Stimulated activated CD8-positive, alpha-beta memory T cell treated with anti-CD3 and anti-CD28 coated beads, Interleukin-2, amount 100 ng/mL, for 48 hours (primary cell): ENCODE measurements around the gene PPP2R3A.
"Not testable (repeated sequence)": the region's sequence is repeated elsewhere in the genome, so short reads cannot be mapped to it uniquely, and the experiment has no call there.

Experiments used
- DNase-seq, 2 donors: peaks; one replicate each; pipeline ENCODE4 v3.0.0-alpha.2; 2020; ENCODE audit warnings: low read depth in 2 of 2

PPP2R3A gene

DNA sequence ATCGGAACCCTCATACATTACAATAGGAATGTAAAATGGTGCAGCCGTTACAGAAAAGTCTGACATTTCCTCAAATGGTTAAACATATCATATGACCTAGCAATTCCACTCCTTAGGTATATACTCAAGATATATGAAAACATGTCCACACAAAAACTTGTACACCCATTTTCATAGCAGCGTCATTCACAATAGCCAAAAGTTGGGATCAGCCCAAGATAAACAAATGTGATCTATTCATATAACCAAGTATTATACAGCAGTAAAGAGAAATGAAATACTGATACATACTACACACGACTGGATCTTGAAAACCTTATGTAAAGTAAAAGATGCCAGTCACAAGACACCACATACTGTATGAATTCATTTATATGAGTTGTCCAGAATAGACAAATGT lies 128.2 kb downstream of the PPP2R3A start:
- DNase-seq: no peak

- DNase-seq: no peak
Measured at GRCh38 chr3:136105044-136105443, 139.5 kb downstream of the PPP2R3A start.

- no peak for DNase-seq
Measured at GRCh38 chr3:136106101-136106500, 140.6 kb downstream of the PPP2R3A start.

DNA sequence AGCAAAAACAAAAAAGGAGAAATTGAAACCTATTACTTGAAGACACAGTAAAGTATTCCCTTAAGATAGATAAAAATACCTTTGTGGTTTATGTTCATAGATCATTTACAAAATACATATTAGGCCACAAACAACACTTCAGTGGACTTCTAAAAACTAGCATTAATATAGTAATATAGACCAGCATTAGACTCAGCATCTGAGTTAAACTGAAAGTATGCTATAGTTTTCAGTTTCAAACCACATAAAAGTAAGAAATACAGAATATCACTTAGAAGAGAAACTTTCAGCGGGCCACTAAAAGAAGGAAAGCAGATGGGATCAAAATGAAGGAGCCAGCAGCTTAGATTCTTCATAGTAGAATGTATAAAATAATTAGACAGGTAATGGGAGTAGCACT lies 144.0 kb downstream of the PPP2R3A start:
- no peak for DNase-seq

GRCh38 chr3:136110481-136110880 lies 145.0 kb downstream of the PPP2R3A start:
- DNase-seq: no peak

- DNase-seq: no peak
Measured at GRCh38 chr3:136114421-136114820, 148.9 kb downstream of the PPP2R3A start.

DNA sequence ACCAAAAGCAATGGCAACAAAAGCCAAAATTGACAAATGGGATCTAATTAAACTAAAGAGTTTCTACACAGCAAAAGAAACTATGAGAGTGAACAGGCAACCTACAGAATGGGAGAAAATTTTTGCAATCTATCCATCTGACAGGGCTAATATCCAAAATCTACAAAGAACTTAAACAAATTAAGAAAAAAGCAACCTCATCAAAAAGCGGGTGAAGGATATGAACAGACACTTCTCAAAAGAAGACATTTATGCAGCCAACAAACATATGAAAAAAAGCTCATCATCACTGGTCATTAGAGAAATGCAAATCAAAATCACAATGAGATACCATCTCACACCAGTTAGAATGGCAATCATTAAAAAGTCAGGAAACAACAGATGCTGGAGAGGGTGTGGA lies 153.8 kb downstream of the PPP2R3A start:
- DNase-seq: not testable (repeated sequence)

- not testable (repeated sequence) for DNase-seq
Measured at GRCh38 chr3:136119783-136120182, 154.3 kb downstream of the PPP2R3A start.

GRCh38 chr3:136120373-136121348 lies 155.1 kb downstream of the PPP2R3A start:
- DNase-seq: no peak

GRCh38 chr3:136122006-136122405 lies 156.5 kb downstream of the PPP2R3A start:
- no peak for DNase-seq

DNA sequence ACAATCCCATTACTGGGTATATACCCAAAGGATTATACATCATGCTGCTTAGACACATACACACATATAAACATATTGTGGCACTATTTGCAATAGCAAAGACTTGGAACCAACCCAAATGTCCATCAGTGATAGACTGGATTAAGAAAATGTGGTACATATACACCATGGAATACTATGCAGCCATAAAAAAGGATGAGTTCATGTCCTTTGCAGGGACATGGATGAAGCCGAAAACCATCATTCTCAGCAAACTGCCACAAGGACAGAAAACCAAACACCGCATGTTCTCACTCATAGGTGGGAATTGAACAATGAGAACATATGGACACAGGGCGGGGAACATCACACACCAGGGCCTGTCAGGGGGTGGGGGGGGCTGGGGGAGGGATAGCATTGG lies 166.1 kb downstream of the PPP2R3A start:
- not testable (repeated sequence) for DNase-seq

DNA sequence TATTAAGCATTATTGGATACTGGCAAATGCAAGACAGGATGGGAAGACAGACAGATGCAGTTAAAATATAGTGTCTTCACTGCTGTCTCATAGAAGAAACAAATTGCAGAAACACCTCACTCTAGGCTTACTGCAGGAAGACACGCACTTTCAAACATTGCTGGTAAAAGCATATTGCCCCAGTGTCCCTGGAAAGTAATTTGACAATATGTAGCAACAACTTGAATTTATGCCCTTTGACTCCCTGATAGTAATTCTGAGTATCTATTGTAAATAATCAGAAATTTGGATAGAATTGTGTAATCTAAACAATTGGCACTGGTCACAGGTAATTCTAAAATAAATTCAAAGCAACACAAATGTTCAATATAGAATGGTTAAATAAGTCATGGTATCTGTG lies 168.6 kb downstream of the PPP2R3A start:
- DNase-seq: no peak

- no peak for DNase-seq
Measured at GRCh38 chr3:136135039-136135802, 169.7 kb downstream of the PPP2R3A start.

DNA sequence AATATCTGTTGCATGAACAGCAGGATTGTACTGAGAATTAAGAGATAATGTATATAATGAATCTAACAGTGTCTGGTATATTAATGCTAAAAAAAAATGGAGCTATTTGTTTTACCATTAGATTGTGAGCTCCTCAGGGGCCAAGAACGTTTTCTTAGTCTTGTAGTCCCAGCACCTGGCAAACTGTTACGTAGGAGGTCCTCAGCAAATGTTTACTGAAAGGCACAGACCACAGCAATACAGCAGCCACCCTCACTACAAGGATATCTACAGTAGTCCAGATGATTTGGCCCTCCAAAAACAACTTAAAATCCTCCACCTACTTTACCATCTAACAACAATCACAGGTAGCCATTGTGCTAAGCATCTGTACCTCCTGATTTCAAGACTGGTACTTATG lies 170.9 kb downstream of the PPP2R3A start:
- DNase-seq: no peak

DNA sequence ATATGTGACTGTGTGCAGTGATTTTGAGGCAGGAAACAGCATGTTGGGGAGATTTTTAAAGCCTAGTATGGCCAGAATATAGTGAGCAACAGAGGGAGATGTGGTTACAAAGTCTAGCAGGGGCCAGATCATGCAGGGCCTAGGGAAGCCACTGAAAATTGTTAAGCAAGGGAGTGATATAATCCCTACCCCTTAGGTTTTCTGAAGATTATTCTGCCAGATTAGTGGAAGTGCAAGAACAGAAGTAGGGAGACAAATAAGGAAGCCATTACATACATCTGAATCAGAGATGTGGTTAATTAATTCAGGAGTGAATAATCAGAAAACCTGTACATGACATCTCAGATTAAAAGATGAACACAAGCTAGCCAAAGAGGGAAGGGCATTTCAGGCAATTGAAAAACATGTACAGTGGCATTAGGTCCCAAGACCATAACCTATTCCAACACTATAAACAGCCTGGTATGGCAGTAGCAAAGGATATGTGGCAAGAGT lies 175.8 kb downstream of the PPP2R3A start:
- no peak for DNase-seq

DNA sequence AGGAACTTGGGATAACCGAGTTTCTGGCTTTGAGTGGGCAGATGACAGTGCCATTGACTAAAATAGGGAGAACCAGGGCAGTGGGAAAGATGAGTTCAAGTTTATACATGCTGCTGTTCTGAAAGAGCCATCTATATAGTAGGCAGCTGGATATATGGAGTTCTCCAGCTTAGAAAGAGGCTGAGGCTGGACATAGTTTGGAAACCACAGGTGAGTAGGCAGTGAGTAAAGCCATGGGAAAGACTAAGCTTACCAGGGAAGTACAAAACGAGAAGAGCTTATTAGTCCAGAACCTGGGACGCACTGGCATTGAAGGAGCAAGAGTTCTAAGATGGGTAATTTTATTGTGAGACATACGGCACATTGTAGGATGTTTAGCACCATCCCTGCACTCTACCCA lies 176.4 kb downstream of the PPP2R3A start:
- no peak for DNase-seq

GRCh38 chr3:136142592-136142991 lies 177.1 kb downstream of the PPP2R3A start:
- DNase-seq: no peak

DNA sequence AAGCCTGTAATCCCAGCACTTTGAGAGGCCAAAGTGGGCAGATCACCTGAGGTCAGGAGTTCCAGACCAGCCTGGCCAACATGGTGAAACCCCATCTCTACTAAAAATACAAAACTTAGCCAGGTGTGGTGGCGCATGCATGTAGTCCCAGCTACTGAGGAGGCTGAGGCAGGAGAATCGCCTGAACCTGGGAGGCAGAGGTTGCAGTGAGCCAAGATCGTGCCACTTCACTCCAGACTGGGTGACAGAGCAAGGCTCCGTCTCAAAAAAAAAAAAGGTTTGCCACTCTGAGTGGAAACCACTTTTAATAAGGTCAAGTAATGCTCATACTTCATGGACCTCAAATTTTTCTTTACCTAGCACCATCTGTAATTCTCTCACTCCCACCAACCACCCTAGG lies 178.9 kb downstream of the PPP2R3A start:
- not testable (repeated sequence) for DNase-seq

DNA sequence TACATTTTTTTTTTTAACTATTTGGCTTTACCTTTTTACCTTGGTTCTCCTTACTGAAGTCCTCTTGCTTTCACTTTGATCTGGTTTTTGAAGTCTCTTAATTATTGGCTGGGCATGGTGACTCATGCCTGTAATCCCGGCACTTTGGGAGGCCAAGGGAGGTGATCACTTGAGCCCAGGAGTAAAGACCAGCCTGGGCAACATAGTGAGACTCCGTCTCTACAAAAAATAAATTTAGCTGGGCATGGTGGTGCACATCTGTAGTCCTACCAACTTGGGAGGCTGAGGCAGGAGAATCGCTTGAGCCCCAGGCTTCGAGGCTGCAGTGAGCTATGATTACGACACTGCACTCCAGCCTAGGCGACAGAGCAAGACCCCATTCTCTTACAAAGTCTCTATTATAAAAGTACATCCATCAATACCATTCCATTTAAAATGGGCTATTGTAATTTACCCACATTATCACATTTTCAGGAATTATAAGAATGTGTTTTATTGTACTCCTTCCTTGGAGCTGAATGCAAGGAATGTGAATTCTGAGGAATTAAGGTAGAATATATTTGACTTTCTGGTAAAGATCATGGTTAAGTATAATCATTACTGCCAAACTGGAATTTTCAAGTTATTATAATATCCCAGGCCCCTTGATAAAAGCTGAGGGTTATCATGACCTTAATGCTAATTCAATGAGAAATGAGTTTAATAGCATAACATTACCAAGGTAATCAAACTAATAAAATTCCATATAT lies 181.6 kb downstream of the PPP2R3A start:
- DNase-seq: no peak

DNA sequence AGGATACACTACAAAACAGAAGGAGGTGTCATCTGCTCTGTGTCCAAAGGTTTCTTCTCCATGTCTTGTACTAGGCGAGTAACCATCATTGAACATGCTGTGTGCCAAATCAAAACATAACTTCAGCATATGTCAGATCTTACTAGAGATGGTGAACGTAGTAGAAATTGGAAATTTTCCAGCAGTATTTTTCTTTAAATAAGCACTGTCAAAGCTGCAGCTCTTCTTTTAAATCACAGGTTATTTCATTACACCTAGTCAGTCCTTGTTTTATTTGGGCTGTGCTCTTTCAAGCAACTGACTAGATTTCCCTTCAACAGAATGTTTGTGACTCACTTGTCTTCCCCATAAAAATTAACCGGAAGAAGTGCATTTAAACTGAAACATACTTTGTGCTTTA lies 184.1 kb downstream of the PPP2R3A start:
- DNase-seq: no peak

DNA sequence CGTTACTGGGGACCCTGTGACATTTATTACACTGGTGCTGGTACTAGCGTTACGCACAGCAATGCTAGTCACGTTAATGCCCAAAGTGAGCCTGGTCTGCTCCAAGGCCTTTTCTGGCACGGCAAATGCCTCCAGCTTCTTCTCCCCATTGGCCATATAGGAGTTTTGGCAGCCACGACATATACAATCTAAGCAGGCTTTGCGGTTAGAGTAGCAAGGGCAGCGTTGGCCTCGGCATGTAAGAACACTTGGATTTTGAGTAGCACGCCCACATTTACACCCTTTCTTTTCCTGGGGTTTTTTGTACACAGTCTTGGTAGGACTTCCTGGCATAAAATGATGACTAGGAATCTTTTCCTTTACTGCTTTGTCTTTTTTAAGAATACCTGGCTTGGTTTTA lies 185.7 kb downstream of the PPP2R3A start:
- DNase-seq: no peak
